K562 (cell line): ENCODE results near the gene RC3H2. TPM values are rescaled to one million over a fixed set of nuclear protein-coding genes. Genes with fewer than 3 reads are reported as not detected.

Experiments
- BRD9 ChIP-seq: fragments of 450-650 bp; IDR thresholded peaks from 2 replicates; pipeline ENCODE4 v1.6.1; 2018; ENCODE audit warnings: low read depth; ENCODE audit not compliant: partially characterized antibody
- CBFA2T2 ChIP-seq: fragments of 450-650 bp; conservative IDR thresholded peaks from 2 replicates; pipeline ENCODE4 v1.6.1; 2017; ENCODE audit warnings: mild to moderate bottlenecking
- CBX1 ChIP-seq: sonication (generic); IDR thresholded peaks from 2 replicates; pipeline ENCODE4 v1.6.1; 2016; ENCODE audit warnings: antibody characterized with exemption, low read depth, mild to moderate bottlenecking
- FOSL1 ChIP-seq: fragments of 200-800 bp; sonication (Bioruptor generic); conservative IDR thresholded peaks from 2 replicates; pipeline ENCODE4 v1.6.1; 2016; ENCODE audit warnings: missing genetic modification characterization, missing compliant biosample characterization
- GATAD2B ChIP-seq: fragments of 450-650 bp; IDR thresholded peaks from 2 replicates; pipeline ENCODE4 v1.6.1; 2017; ENCODE audit warnings: mild to moderate bottlenecking, borderline replicate concordance
- HCFC1 ChIP-seq: IDR thresholded peaks from 2 replicates; pipeline ENCODE4 v1.6.1; 2012; ENCODE audit warnings: low read depth, low read length, improper control_type of control experiment
- HMG20A ChIP-seq: fragments of 450-650 bp; formaldehyde crosslinking; conservative IDR thresholded peaks from 2 replicates; pipeline ENCODE4 v1.4.0; 2020; ENCODE audit warnings: mild to moderate bottlenecking, mixed read lengths
- MCM7 ChIP-seq, 2 experiments: fragments of 450-650 bp; IDR thresholded peaks; 2 replicates each; pipeline ENCODE4 v1.6.1; 2016 to 2018
- POLR3A ChIP-seq: IDR thresholded peaks from 2 replicates; pipeline ENCODE4 v1.6.1; 2011; ENCODE audit warnings: borderline replicate concordance, mild to moderate bottlenecking, moderate library complexity; ENCODE audit not compliant: insufficient read length, insufficient read depth; ENCODE audit errors: extremely low read depth
- RAD21 ChIP-seq, 2 experiments: fragments of 250-450 bp in 1 of 2; fragments of 450-650 bp in 1 of 2; sonication (Bioruptor Pico) in 1 of 2; formaldehyde crosslinking in 1 of 2; IDR thresholded peaks in 1 of 2; conservative IDR thresholded peaks in 1 of 2; 2 replicates each; pipeline versions ENCODE4 v1.4.0 to v1.8.0; 2020 to 2022; ENCODE audit warnings: mild to moderate bottlenecking in 2 of 2, moderate library complexity in 1 of 2
- RHOXF2B ChIP-seq: fragments of 250-450 bp; sonication (Bioruptor Pico); conservative IDR thresholded peaks from 2 replicates; pipeline ENCODE4 v1.5.1; 2021
- SAFB2 ChIP-seq: fragments of 200-400 bp; formaldehyde crosslinking; IDR thresholded peaks from 2 replicates; pipeline ENCODE4 v1.6.1; 2018; ENCODE audit warnings: borderline replicate concordance, low read length, low read depth, moderate library complexity; ENCODE audit not compliant: severe bottlenecking
- TCF3 ChIP-seq: sonication (generic); formaldehyde crosslinking; IDR thresholded peaks from 2 replicates; pipeline ENCODE4 v1.4.0; 2020; ENCODE audit warnings: mild to moderate bottlenecking, missing genetic modification reagents
- ZFX ChIP-seq: sonication (generic); formaldehyde crosslinking; IDR thresholded peaks from 2 replicates; pipeline ENCODE4 v1.8.0; 2022; ENCODE audit warnings: mild to moderate bottlenecking, missing genetic modification reagents, moderate library complexity
- ZKSCAN8 ChIP-seq: fragments of 200-800 bp; sonication (Bioruptor generic); IDR thresholded peaks from 2 replicates; pipeline ENCODE4 v1.6.1; 2016; ENCODE audit warnings: missing genetic modification characterization, missing compliant biosample characterization
- ZNF583 ChIP-seq: fragments of 250-450 bp; sonication (Bioruptor Pico); IDR thresholded peaks from 2 replicates; pipeline ENCODE4 v1.4.0; 2020
- ZNF668 ChIP-seq: fragments of 250-450 bp; sonication (Bioruptor Pico); IDR thresholded peaks from 2 replicates; pipeline ENCODE4 v1.8.0; 2022; ENCODE audit warnings: mild to moderate bottlenecking, inconsistent platforms
- polyA plus RNA-seq, 8 experiments: library from polyadenylated mRNA; depleted of rRNA in 4 of 8; stranded (reverse) in 5 of 8; unstranded in 3 of 8; fragments of >200 nt; fragmentation: Nextera tagmentation in 2 of 8; fragmentation: Illumina TruSeq in 1 of 8; extraction: Ambion mirVana in 2 of 8; extraction: Trizol in 1 of 8; gene quantifications; 2 replicates each; pipeline versions ENCODE4 v1.2.1 to v1.2.3, GENCODE V29; 2011 to 2014; ENCODE audit warnings: inconsistent platforms in 1 of 8, missing spikeins in 1 of 8
- total RNA-seq, 7 experiments: library from RNA; depleted of rRNA in 6 of 7; stranded (reverse); fragments of >200 nt in 6 of 7; fragmentation: Illumina TruSeq in 2 of 7; extraction: Trizol in 2 of 7; gene quantifications; 2 replicates each; pipeline versions ENCODE4 v1.2.1 to v1.2.3, GENCODE V29; 2011 to 2021; ENCODE audit warnings: low replicate concordance in 1 of 7
- TF ChIP-seq, protein P1 (sequence below): sonication (generic); formaldehyde crosslinking; IDR thresholded peaks from 2 replicates; pipeline ENCODE4 v1.8.0; 2022; ENCODE audit warnings: mild to moderate bottlenecking, missing genetic modification reagents, borderline replicate concordance
- TF ChIP-seq, protein P2 (sequence below): fragments of 150-350 bp; conservative IDR thresholded peaks from 2 replicates; pipeline ENCODE4 v1.6.1; 2014; ENCODE audit warnings: low read length
- TF ChIP-seq, protein P3 (sequence below): fragments of 450-650 bp; IDR thresholded peaks from 2 replicates; pipeline ENCODE4 v1.6.1; 2016; ENCODE audit warnings: missing biosample characterization, missing genetic modification characterization
- TF ChIP-seq, protein P4 (sequence below): fragments of 250-450 bp; sonication (Bioruptor Pico); IDR thresholded peaks from 2 replicates; pipeline ENCODE4 v1.8.0; 2021; ENCODE audit warnings: moderate library complexity, mild to moderate bottlenecking, inconsistent platforms

The RC3H2 gene
- total and polyA plus RNA-seq, 9 of the 15 experiments (the other 6 are each of a cell fraction or from before 2014, with no cell fraction given), result 5.6 to 35.4 (median 18.6) TPM

DNA sequence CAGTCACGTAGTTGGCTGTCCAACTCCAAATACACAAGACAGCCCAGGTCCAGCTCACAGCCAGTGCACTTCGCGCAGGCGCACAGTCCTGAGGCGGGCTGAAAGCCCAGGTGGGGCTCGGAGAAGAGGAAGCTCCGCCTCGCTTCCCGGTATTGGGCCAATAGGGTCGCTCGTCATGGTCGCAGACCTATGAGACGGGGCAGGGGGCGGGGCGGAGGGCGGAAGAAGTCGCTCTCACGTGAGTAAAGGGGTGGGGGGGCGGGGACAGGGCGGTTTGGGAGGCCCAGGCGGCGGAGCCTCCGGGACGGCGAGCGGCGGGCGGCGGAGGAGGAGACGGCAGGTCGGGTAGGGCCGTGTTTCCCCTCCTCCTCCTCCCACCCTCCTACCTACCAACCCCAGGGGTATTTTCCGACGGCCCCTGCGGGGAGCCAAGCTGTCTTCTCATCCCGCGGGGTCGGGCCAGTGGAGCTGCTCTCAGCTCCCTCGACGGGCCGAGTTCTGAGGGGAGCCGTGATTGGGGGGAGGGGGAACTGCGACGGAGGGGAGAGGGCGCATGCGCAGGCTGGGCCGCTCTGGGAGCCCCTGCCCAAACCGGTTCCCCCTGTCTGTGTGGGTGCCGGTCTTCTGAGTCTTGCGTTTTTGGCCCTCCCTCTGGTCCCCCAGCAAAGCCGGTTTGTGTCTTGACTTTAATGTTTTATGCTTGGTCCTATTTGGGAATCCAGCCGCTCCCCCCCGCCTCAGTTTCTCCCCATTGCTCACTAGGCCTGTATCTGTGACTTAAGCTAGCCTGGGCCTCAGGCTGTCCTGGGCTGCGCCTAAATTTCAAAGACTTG is 35.8 kb upstream of the RC3H2 start, which contains the start of gene RABGAP1 (continued):
- TF ChIP-seq, protein P1, sequence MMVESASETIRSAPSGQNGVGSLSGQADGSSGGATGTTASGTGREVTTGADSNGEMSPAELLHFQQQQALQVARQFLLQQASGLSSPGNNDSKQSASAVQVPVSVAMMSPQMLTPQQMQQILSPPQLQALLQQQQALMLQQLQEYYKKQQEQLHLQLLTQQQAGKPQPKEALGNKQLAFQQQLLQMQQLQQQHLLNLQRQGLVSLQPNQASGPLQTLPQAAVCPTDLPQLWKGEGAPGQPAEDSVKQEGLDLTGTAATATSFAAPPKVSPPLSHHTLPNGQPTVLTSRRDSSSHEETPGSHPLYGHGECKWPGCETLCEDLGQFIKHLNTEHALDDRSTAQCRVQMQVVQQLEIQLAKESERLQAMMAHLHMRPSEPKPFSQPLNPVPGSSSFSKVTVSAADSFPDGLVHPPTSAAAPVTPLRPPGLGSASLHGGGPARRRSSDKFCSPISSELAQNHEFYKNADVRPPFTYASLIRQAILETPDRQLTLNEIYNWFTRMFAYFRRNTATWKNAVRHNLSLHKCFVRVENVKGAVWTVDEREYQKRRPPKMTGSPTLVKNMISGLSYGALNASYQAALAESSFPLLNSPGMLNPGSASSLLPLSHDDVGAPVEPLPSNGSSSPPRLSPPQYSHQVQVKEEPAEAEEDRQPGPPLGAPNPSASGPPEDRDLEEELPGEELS, result no peak
- TF ChIP-seq, protein P2, sequence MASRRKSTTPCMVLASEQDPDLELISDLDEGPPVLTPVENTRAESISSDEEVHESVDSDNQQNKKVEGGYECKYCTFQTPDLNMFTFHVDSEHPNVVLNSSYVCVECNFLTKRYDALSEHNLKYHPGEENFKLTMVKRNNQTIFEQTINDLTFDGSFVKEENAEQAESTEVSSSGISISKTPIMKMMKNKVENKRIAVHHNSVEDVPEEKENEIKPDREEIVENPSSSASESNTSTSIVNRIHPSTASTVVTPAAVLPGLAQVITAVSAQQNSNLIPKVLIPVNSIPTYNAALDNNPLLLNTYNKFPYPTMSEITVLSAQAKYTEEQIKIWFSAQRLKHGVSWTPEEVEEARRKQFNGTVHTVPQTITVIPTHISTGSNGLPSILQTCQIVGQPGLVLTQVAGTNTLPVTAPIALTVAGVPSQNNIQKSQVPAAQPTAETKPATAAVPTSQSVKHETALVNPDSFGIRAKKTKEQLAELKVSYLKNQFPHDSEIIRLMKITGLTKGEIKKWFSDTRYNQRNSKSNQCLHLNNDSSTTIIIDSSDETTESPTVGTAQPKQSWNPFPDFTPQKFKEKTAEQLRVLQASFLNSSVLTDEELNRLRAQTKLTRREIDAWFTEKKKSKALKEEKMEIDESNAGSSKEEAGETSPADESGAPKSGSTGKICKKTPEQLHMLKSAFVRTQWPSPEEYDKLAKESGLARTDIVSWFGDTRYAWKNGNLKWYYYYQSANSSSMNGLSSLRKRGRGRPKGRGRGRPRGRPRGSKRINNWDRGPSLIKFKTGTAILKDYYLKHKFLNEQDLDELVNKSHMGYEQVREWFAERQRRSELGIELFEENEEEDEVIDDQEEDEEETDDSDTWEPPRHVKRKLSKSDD, result no peak
- no peak for TF ChIP-seq RAD21 (CRISPR knock-in tag; conservative IDR thresholded peaks at IDR 0.05 in 1 of 2, IDR thresholded peaks at IDR 0.05 in 1 of 2)
- no peak for TF ChIP-seq MCM7 (IDR thresholded peaks at IDR 0.05)
- no peak for TF ChIP-seq HMG20A (CRISPR knock-in tag)
- no peak for TF ChIP-seq GATAD2B
- TF ChIP-seq, protein P3, sequence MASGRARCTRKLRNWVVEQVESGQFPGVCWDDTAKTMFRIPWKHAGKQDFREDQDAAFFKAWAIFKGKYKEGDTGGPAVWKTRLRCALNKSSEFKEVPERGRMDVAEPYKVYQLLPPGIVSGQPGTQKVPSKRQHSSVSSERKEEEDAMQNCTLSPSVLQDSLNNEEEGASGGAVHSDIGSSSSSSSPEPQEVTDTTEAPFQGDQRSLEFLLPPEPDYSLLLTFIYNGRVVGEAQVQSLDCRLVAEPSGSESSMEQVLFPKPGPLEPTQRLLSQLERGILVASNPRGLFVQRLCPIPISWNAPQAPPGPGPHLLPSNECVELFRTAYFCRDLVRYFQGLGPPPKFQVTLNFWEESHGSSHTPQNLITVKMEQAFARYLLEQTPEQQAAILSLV (tag), result no peak
- no peak for TF ChIP-seq ZNF668 (CRISPR knock-in tag)
- TF ChIP-seq RHOXF2B, result no peak; the same call in 1 of the 2 replicates
- no peak for TF ChIP-seq SAFB2
- no peak for TF ChIP-seq POLR3A
- TF ChIP-seq BRD9, result no peak
- peak; percentile 41; the same call in 1 of the 2 replicates for TF ChIP-seq HCFC1
- TF ChIP-seq CBX1, result peak; percentile 97
- TF ChIP-seq, protein P4, sequence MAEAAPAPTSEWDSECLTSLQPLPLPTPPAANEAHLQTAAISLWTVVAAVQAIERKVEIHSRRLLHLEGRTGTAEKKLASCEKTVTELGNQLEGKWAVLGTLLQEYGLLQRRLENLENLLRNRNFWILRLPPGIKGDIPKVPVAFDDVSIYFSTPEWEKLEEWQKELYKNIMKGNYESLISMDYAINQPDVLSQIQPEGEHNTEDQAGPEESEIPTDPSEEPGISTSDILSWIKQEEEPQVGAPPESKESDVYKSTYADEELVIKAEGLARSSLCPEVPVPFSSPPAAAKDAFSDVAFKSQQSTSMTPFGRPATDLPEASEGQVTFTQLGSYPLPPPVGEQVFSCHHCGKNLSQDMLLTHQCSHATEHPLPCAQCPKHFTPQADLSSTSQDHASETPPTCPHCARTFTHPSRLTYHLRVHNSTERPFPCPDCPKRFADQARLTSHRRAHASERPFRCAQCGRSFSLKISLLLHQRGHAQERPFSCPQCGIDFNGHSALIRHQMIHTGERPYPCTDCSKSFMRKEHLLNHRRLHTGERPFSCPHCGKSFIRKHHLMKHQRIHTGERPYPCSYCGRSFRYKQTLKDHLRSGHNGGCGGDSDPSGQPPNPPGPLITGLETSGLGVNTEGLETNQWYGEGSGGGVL (CRISPR knock-in tag), result no peak
- peak; percentile 83 for TF ChIP-seq ZFX
- TF ChIP-seq TCF3, result no peak
- no peak for TF ChIP-seq ZNF583 (CRISPR knock-in tag)
- no peak for TF ChIP-seq FOSL1 (tag)
- TF ChIP-seq CBFA2T2, result no peak
- TF ChIP-seq ZKSCAN8 (CRISPR knock-in tag), result no peak
